ENCODE data around the gene TSPAN5.

GRCh38 chr4:98599617-98600205 lies 58.7 kb downstream of the TSPAN5 start:
- TF ChIP-seq POLR2A (IDR thresholded peaks at IDR 0.05) (no peak), CTCF (IDR thresholded peaks at IDR 0.05) (no peak)
